ENCODE data around the gene MMS22L. TPM values are rescaled to one million over a fixed set of nuclear protein-coding genes. Genes with fewer than 3 reads are reported as not detected.

MMS22L gene
- total and polyA plus RNA-seq, 10 of the 15 experiments (the other 5 are each of a cell fraction or from before 2014, with no cell fraction given), result 5.0 to 33.9 (median 18.7) TPM

DNA sequence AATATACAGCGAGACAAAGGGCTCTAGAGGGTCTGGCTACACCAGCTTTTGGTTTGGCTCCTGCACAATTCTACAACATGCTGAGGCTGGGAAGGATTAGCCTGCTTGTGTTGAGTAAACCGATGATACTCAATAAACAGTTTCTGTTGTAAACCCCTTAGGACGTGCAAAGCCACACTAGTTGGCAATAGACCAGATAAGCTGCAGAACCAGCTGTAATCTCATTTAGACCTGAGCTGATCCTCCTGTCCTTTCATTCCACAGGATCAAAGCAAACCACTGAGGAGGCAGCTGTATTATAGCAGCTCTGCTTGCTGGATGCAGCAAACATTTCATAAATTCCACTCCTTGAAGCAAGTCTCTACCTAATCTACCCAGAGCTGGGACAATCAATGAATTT lies 79.7 kb downstream of the MMS22L start (continued):
- TF ChIP-seq, protein P1, sequence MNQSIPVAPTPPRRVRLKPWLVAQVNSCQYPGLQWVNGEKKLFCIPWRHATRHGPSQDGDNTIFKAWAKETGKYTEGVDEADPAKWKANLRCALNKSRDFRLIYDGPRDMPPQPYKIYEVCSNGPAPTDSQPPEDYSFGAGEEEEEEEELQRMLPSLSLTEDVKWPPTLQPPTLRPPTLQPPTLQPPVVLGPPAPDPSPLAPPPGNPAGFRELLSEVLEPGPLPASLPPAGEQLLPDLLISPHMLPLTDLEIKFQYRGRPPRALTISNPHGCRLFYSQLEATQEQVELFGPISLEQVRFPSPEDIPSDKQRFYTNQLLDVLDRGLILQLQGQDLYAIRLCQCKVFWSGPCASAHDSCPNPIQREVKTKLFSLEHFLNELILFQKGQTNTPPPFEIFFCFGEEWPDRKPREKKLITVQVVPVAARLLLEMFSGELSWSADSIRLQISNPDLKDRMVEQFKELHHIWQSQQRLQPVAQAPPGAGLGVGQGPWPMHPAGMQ (IDR thresholded peaks at IDR 0.05; ENCODE audit: borderline replicate concordance), result no peak
- no peak for TF ChIP-seq ZBTB33 (IDR thresholded peaks at IDR 0.05)
- no peak for TF ChIP-seq ZNF217 (IDR thresholded peaks at IDR 0.05)
- no peak for TF ChIP-seq GABPA (IDR thresholded peaks at IDR 0.05; ENCODE audit: low read depth)
- no peak for TF ChIP-seq BACH1 (IDR thresholded peaks at IDR 0.05; ENCODE audit: borderline replicate concordance)
- no peak for TF ChIP-seq BRCA1 (IDR thresholded peaks at IDR 0.05; ENCODE audit: low read depth, low read length)
- TF ChIP-seq NFXL1 (IDR thresholded peaks at IDR 0.05; ENCODE audit: borderline replicate concordance), result no peak

DNA sequence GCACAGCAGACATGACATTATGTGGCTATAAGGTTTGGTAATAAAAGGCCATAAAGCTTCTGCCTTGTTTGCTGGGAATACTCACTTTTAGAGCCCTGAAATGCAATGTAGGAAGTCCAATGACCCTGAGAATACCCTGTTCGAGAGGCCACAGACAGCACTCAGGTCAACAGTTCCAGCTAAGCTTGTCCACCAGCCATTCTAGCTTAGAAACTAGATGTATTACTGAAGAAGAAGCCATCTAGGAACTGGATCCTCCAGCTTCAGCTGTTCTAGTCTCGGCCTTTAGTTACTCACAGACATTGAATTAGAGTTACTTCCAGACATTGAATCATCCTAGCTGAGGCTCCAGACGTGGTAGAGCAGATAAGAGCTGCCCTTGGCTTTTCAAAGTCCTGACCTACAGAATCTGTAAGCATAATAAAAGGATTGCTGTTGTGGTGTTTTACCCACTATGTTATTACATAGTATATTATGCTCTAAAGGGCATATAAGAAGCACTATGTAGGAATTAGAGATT lies 84.9 kb downstream of the MMS22L start:
- in situ Hi-C loops (cut with MboI), result no loop called here
- CTCF ChIA-PET, result interaction anchor here (1.2 to 4.0 kb wide), 5 partner anchors 9 to 232 kb away, joined by 3 to 30 read pairs (median 5); no protein-coding TSS in a partner anchor
- WGBS (ENCODE audit: insufficient coverage, insufficient replicate concordance, low lambda C conversion rate, missing lambda C conversion rate), result 99% methylated on average over 3 of the region's 3 CpGs
- H3K4me1 ChIP-seq (ENCODE audit: control insufficient read depth, insufficient read depth, low read length), result no peaks in the 10 kb centered on the region
- POLR2A ChIA-PET, result interaction anchor here (0.6 to 0.9 kb wide), 2 partner anchors 8 to 18 kb away, joined by 3 read pairs; no protein-coding TSS in a partner anchor
- H3K4me2 ChIP-seq (ENCODE audit: control insufficient read depth, insufficient read depth), result no peak overlapping the region
- intact Hi-C loops (cut with micrococcal nuclease; ENCODE audit: unreplicated experiment), result no loop called here
- no peaks in the 10 kb centered on the region for H4K20me1 ChIP-seq (ENCODE audit: control insufficient read depth, insufficient read depth)
- H3K27ac ChIP-seq (ENCODE audit: control insufficient read depth, insufficient read depth), result no peak overlapping the region
- no peak overlapping the region for H3K4me3 ChIP-seq
- no peak for FAIRE-seq
- H3K79me2 ChIP-seq (ENCODE audit: control insufficient read depth, insufficient read depth, low read length), result no peaks in the 10 kb centered on the region
- SMC1A ChIA-PET (ENCODE audit: uncharacterized antibody, unreplicated experiment), result interaction anchor here (1.2 kb wide), 3 partner anchors 12 to 196 kb away, joined by 3 to 4 read pairs (median 3); no protein-coding TSS in a partner anchor
- no peaks in the 10 kb centered on the region for H3K9me3 ChIP-seq (replicated peaks; ENCODE audit: control insufficient read depth, insufficient read depth, low read length)
- RAD21 ChIA-PET (ENCODE audit: unreplicated experiment), result interaction anchor here (1.2 to 1.4 kb wide), 2 partner anchors 9 to 12 kb away, joined by 4 read pairs; no protein-coding TSS in a partner anchor
- H3K36me3 ChIP-seq (ENCODE audit: control insufficient read depth in 2 of 2, insufficient read depth in 2 of 2, low read length in 1 of 2), result no peaks in the 10 kb centered on the region; a peak in 1 of 4 replicates
- ATAC-seq, result no peak
- no peak overlapping the region for H2AFZ ChIP-seq (ENCODE audit: control insufficient read depth, low read depth, low read length)
- H3K9ac ChIP-seq (ENCODE audit: control insufficient read depth, insufficient read depth, low read length), result no peak overlapping the region
- no peaks in the 10 kb centered on the region for H3K27me3 ChIP-seq (replicated peaks in 1 of 2; ENCODE audit: control insufficient read depth in 2 of 2, insufficient read depth in 2 of 2, low read length in 1 of 2)
- DNase-seq (ENCODE audit: low read depth, low spot score), result no peak
- no TSS peak for BruUV-seq (replicated peaks)
- TF ChIP-seq ESRRA (IDR thresholded peaks at IDR 0.05; ENCODE audit: low read length) (no peak), SMC3 (IDR thresholded peaks at IDR 0.05; ENCODE audit: borderline replicate concordance, low read length) (no peak), SIX5 (IDR thresholded peaks at IDR 0.05; ENCODE audit: low read depth, low read length, severe bottlenecking) (no peak), CEBPB (IDR thresholded peaks at IDR 0.05; ENCODE audit: borderline replicate concordance in 1 of 2, low read depth in 2 of 2, low read length in 2 of 2) (no peak), PRDM15 (CRISPR knock-in tag; IDR thresholded peaks at IDR 0.05) (no peak), HDAC2 (IDR thresholded peaks at IDR 0.05) (no peak), KLF5 (IDR thresholded peaks at IDR 0.05; ENCODE audit: partially characterized antibody) (no peak)
- TF ChIP-seq, protein P2, sequence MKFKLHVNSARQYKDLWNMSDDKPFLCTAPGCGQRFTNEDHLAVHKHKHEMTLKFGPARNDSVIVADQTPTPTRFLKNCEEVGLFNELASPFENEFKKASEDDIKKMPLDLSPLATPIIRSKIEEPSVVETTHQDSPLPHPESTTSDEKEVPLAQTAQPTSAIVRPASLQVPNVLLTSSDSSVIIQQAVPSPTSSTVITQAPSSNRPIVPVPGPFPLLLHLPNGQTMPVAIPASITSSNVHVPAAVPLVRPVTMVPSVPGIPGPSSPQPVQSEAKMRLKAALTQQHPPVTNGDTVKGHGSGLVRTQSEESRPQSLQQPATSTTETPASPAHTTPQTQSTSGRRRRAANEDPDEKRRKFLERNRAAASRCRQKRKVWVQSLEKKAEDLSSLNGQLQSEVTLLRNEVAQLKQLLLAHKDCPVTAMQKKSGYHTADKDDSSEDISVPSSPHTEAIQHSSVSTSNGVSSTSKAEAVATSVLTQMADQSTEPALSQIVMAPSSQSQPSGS (IDR thresholded peaks at IDR 0.05; ENCODE audit: low read length), result no peak
